ENCODE measurements around the gene DGKK.

DGKK gene

GRCh38 chrX:50430917-50431575 lies 39.6 kb downstream of the DGKK start:
- Histone ChIP-seq H3K27ac (no peak overlapping the region), H3K27me3 (no peaks in the 10 kb centered on the region), H3K36me3 (no peaks in the 10 kb centered on the region), H3K4me3 (no peak overlapping the region), H3K4me1 (no peaks in the 10 kb centered on the region), H3K9me3 (no peaks in the 10 kb centered on the region)
- intact Hi-C loops (cut with DNase I; ENCODE audit: low total_unique reads) = no loop called here
- no peak for DNase-seq
- no peak for TF ChIP-seq CTCF (IDR thresholded peaks at IDR 0.05)

- Histone ChIP-seq H3K36me3 (no peaks in the 10 kb centered on the region), H3K27me3 (no peaks in the 10 kb centered on the region), H3K27ac (no peak overlapping the region), H3K4me1 (no peaks in the 10 kb centered on the region), H3K4me3 (no peak overlapping the region), H3K9me3 (no peaks in the 10 kb centered on the region)
- TF ChIP-seq CTCF (IDR thresholded peaks at IDR 0.05) = no peak
- DNase-seq = no peak
- intact Hi-C loops (cut with DNase I; ENCODE audit: low total_unique reads) = no loop called here
Measured at GRCh38 chrX:50428174-50428573, 42.5 kb downstream of the DGKK start.

- intact Hi-C loops (cut with DNase I; ENCODE audit: low total_unique reads) = no loop called here
- H3K4me3 ChIP-seq = no peak overlapping the region
- TF ChIP-seq CTCF (IDR thresholded peaks at IDR 0.05) = no peak
Measured at GRCh38 chrX:50407976-50408375, 62.6 kb downstream of the DGKK start.

GRCh38 chrX:50403903-50404302 lies 66.7 kb downstream of the DGKK start:
- peaks cover 0 to 12% (median 8%) of the 10 kb centered on the region in 3 donors for H3K9me3 ChIP-seq
- TF ChIP-seq CTCF (IDR thresholded peaks at IDR 0.05) = no peak
- H3K27ac ChIP-seq = no peak overlapping the region
- no peaks in the 10 kb centered on the region for H3K27me3 ChIP-seq
- H3K36me3 ChIP-seq = no peaks in the 10 kb centered on the region
- no peak overlapping the region for H3K4me3 ChIP-seq
- DNase-seq = no peak
- intact Hi-C loops (cut with DNase I; ENCODE audit: low total_unique reads) = no loop called here
- H3K4me1 ChIP-seq = no peaks in the 10 kb centered on the region

More at GRCh38 chrX:50407976-50408375, 62.6 kb downstream of the DGKK start:
- no peaks in the 10 kb centered on the region for H3K36me3 ChIP-seq
- no peaks in the 10 kb centered on the region for H3K4me1 ChIP-seq
- H3K27me3 ChIP-seq = no peaks in the 10 kb centered on the region
- no peak overlapping the region for H3K27ac ChIP-seq
- H3K9me3 ChIP-seq = peaks cover 0 to 12% (median 8%) of the 10 kb centered on the region in 3 donors
- DNase-seq = no peak

- intact Hi-C loops (cut with DNase I; ENCODE audit: low total_unique reads) = no loop called here
- no peaks in the 10 kb centered on the region for H3K27me3 ChIP-seq
- TF ChIP-seq CTCF (IDR thresholded peaks at IDR 0.05) = no peak
- DNase-seq = no peak
- no peak overlapping the region for H3K4me3 ChIP-seq
- peaks cover 0 to 9% (median 8%) of the 10 kb centered on the region in 3 donors for H3K9me3 ChIP-seq
- H3K27ac ChIP-seq = no peak overlapping the region
- no peaks in the 10 kb centered on the region for H3K4me1 ChIP-seq
- H3K36me3 ChIP-seq = no peaks in the 10 kb centered on the region
Measured at GRCh38 chrX:50402886-50403285, 67.7 kb downstream of the DGKK start.

- intact Hi-C loops (cut with DNase I; ENCODE audit: low total_unique reads) = no loop called here
- no peak overlapping the region for H3K4me3 ChIP-seq
- H3K4me1 ChIP-seq = no peaks in the 10 kb centered on the region
- H3K27ac ChIP-seq = no peak overlapping the region
- no peak for DNase-seq
- no peak for TF ChIP-seq CTCF (IDR thresholded peaks at IDR 0.05)
- no peaks in the 10 kb centered on the region for H3K9me3 ChIP-seq
- no peaks in the 10 kb centered on the region for H3K27me3 ChIP-seq
- no peaks in the 10 kb centered on the region for H3K36me3 ChIP-seq
Measured at GRCh38 chrX:50393902-50394301, 76.7 kb downstream of the DGKK start.
